Ovary (tissue), 9 donors: ENCODE results near the gene ETFBKMT. TPM values are rescaled to one million over a fixed set of nuclear protein-coding genes. Genes with fewer than 3 reads are reported as not detected.
A peak's percentile ranks its signal among the peaks of the same experiment; 100 is the strongest.

Experiments used
- DNase-seq, 5 donors: peaks; one replicate each; pipeline ENCODE4 v3.0.0-alpha.2; 2019 to 2020
- H3K27ac ChIP-seq, 2 donors: fragments of 200-600 bp; one replicate each; pipeline versions ENCODE4 v1.5.1 to v1.8.0; 2019 to 2022
- H3K27me3 ChIP-seq: fragments of 200-600 bp; one replicate; pipeline ENCODE4 v1.8.0; 2022
- H3K36me3 ChIP-seq: fragments of 200-600 bp; sonication (generic); one replicate; pipeline ENCODE4 v1.5.1; 2019
- H3K4me1 ChIP-seq: one replicate; pipeline ENCODE4 v1.8.1; 2013; ENCODE audit warnings: mild to moderate bottlenecking, moderate library complexity; ENCODE audit not compliant: insufficient read depth
- H3K4me3 ChIP-seq: fragments of 200-600 bp; sonication (generic); one replicate; pipeline ENCODE4 v1.5.1; 2017
- H3K9me3 ChIP-seq, 2 donors: fragments of 200-600 bp in 1 of 2; sonication (generic) in 1 of 2; one replicate each; pipeline versions ENCODE4 v1.5.1 to v1.8.1; 2013 to 2019; ENCODE audit warnings: mild to moderate bottlenecking in 1 of 2, moderate library complexity in 1 of 2
- EP300 ChIP-seq: sonication (generic); formaldehyde crosslinking; IDR thresholded peaks from one replicate; pipeline ENCODE4 v1.6.1; 2017; ENCODE audit warnings: antibody characterized with exemption
- POLR2A ChIP-seq: fragments of 450-650 bp; IDR thresholded peaks from one replicate; pipeline ENCODE4 v1.6.1; 2017; ENCODE audit warnings: antibody characterized with exemption, mild to moderate bottlenecking, moderate library complexity
- whole genome bisulfite sequencing, 3 donors: extraction: QIAGEN DNeasy Blood & Tissue Kit in 1 of 3; methylation state at CpG; one replicate each; pipeline versions ENCODE4 v1.1.5 to v1.1.7; 2013 to 2017; 5-methylcytosine and 5-hydroxymethylcytosine counted together
- intact Hi-C, 4 donors: fragments of 100-400 bp; cut with DNase I; formaldehyde crosslinking; loops; one replicate each; pipeline versions ENCODE4 v1.11.0 to v1.15.1; 2022 to 2023
- polyA plus RNA-seq, 2 donors: library from polyadenylated mRNA; stranded (reverse); fragments of 200-250 nt in 1 of 2; fragments of 350-450 nt in 1 of 2; fragmentation: Illumina TruSeq in 1 of 2; extraction: RNeasy Lipid Tissue Mini Kit (QIAGEN cat#74804) in 1 of 2; gene quantifications; one replicate each; pipeline ENCODE4 v1.2.3, GENCODE V29; 2013 to 2014
- total RNA-seq, 7 donors: library from RNA; depleted of rRNA in 2 of 7; stranded (reverse); fragments of >200 nt in 2 of 7; fragmentation: NEBNext Ultra II Directional in 3 of 7; extraction: Animal tissue kit (Norgen Biotek cat#: 25700) in 3 of 7; gene quantifications; one replicate each; pipeline versions ENCODE4 v1.1.0 to v1.2.4, GENCODE V29; 2016 to 2023
- TF ChIP-seq, protein P1 (sequence below), 3 donors: fragments of 450-650 bp in 2 of 3; fragments of 200-600 bp in 1 of 3; IDR thresholded peaks; one replicate each; pipeline versions ENCODE4 v1.5.1 to v1.8.0; 2016 to 2022; ENCODE audit warnings: antibody characterized with exemption in 3 of 3, mild to moderate bottlenecking in 1 of 3
- donor health status: DM: no; HTN: no; CAD: no; lungs with moderate emphysema.
- donor health status: DM: no; HTN: no; CAD: no.
- donor health status: Bipolar disorder and iron deficiency.
- donor health status: DM: yes; HTN: yes; CAD: no.
- donor health status: DM: no; HTN: no; CAD: no.
- donor health status: DM: yes; HTN: yes; CAD: no.

The ETFBKMT gene
- total and polyA plus RNA-seq, 9 donors, result 2.5 to 8.2 (median 5.5) TPM

- H3K4me1 ChIP-seq, result peaks cover 9% of the 10 kb centered on the region
- no peak for DNase-seq
- H3K9me3 ChIP-seq, result no peaks in the 10 kb centered on the region
- TF ChIP-seq POLR2A (no peak), EP300 (no peak)
- TF ChIP-seq, protein P1, sequence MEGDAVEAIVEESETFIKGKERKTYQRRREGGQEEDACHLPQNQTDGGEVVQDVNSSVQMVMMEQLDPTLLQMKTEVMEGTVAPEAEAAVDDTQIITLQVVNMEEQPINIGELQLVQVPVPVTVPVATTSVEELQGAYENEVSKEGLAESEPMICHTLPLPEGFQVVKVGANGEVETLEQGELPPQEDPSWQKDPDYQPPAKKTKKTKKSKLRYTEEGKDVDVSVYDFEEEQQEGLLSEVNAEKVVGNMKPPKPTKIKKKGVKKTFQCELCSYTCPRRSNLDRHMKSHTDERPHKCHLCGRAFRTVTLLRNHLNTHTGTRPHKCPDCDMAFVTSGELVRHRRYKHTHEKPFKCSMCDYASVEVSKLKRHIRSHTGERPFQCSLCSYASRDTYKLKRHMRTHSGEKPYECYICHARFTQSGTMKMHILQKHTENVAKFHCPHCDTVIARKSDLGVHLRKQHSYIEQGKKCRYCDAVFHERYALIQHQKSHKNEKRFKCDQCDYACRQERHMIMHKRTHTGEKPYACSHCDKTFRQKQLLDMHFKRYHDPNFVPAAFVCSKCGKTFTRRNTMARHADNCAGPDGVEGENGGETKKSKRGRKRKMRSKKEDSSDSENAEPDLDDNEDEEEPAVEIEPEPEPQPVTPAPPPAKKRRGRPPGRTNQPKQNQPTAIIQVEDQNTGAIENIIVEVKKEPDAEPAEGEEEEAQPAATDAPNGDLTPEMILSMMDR (IDR thresholded peaks at IDR 0.05), result no peak
- WGBS, 3 donors, result 93 to 94% (median 94%) methylated on average over 6 of the region's 6 CpGs
- no peaks in the 10 kb centered on the region for H3K27me3 ChIP-seq
- no peak overlapping the region for H3K4me3 ChIP-seq
- intact Hi-C loops, result loop anchor here in 1 of 4 donors (5.0 kb wide), 1 partner anchor 229 kb away; no protein-coding TSS in a partner anchor
- H3K27ac ChIP-seq, result peak overlapping the region in 1 of 2 donors; percentile 78
- H3K36me3 ChIP-seq, result no peaks in the 10 kb centered on the region
Observed at GRCh38 chr12:31631023-31631724, 28.3 kb upstream of the ETFBKMT start.

DNA sequence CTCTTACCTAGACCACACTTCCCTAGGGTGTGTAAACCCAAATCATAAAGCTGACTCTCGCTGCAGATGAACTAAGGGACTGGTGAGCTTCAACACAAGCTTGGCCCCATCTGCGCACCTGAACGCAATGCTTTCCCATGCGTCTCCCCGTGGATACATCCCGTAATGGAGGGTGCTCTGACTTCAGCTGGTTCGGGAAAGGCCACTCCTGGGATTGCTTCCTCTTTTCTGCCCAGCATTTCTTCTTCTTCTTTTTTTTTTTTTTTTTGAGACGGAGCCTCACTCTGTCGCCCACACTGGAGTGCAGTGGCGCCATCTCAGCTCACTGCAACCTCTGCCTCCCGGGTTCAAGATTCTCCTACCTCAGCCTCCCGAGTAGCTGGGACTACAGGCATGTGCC, 27.7 kb upstream of the ETFBKMT start:
- no peaks in the 10 kb centered on the region for H3K9me3 ChIP-seq
- peaks cover 9% of the 10 kb centered on the region for H3K4me1 ChIP-seq
- H3K36me3 ChIP-seq, result no peaks in the 10 kb centered on the region
- TF ChIP-seq EP300, result no peak
- no peak for TF ChIP-seq POLR2A
- TF ChIP-seq, protein P1 (IDR thresholded peaks at IDR 0.05), result no peak
- intact Hi-C loops, result loop anchor here in 1 of 4 donors (5.0 kb wide), 1 partner anchor 230 kb away; no protein-coding TSS in a partner anchor
- no peak overlapping the region for H3K27ac ChIP-seq
- no peak for DNase-seq
- H3K4me3 ChIP-seq, result no peak overlapping the region
- H3K27me3 ChIP-seq, result no peaks in the 10 kb centered on the region
- WGBS, 3 donors, result 94 to 98% (median 96%) methylated on average over 12 of the region's 12 CpGs

- Histone ChIP-seq H3K27ac (no peak overlapping the region), H3K36me3 (no peaks in the 10 kb centered on the region), H3K4me3 (no peak overlapping the region), H3K9me3 (no peaks in the 10 kb centered on the region), H3K27me3 (no peaks in the 10 kb centered on the region), H3K4me1 (peaks cover 7% of the 10 kb centered on the region)
- intact Hi-C loops, result loop anchor here in 1 of 4 donors (5.0 kb wide), 1 partner anchor 231 kb away; no protein-coding TSS in a partner anchor
- TF ChIP-seq EP300 (no peak), POLR2A (no peak)
- TF ChIP-seq, protein P1 (IDR thresholded peaks at IDR 0.05), result no peak
- no peak for DNase-seq
- 69 to 88% (median 77%) methylated on average over 4 of the region's 4 CpGs for WGBS, 3 donors
Observed at GRCh38 chr12:31633464-31633863, 26.0 kb upstream of the ETFBKMT start.

DNA sequence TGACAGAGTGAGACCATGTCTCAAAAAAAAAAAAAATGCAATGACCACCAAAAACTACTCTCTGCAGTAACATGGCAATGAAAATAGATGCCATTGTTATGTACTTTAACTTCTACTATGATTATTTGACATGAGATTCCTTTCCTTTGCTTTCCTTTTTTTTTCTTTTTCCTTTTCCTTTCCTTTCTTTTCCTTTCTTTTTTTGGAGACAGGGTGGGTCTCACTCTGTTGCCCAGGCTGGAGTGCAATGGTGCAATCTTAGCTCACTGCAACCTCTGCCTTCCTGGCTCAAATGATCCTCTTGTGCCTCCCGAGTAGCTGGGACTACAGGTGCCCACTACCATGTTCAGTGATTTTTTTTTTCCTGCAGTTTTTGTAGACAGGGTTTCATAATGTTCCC, 24.9 kb upstream of the ETFBKMT start:
- no peak overlapping the region for H3K4me3 ChIP-seq
- no peaks in the 10 kb centered on the region for H3K27me3 ChIP-seq
- TF ChIP-seq POLR2A (no peak), EP300 (no peak)
- TF ChIP-seq, protein P1 (IDR thresholded peaks at IDR 0.05), result no peak
- no peaks in the 10 kb centered on the region for H3K9me3 ChIP-seq
- peaks cover 3% of the 10 kb centered on the region for H3K4me1 ChIP-seq
- no peaks in the 10 kb centered on the region for H3K36me3 ChIP-seq
- WGBS, 3 donors, result 88 to 97% (median 96%) methylated on average over 1 of the region's 1 CpG
- DNase-seq, result no peak
- intact Hi-C loops, result loop anchor here in 2 of 4 donors (5.0 kb wide), 1 partner anchor 232 kb away; no protein-coding TSS in a partner anchor
- no peak overlapping the region for H3K27ac ChIP-seq
